ENCODE data around the gene LBHD1.
"Not testable (repeated sequence)": the region's sequence is repeated elsewhere in the genome, so short reads cannot be mapped to it uniquely, and the experiment has no call there.

LBHD1 gene

DNA sequence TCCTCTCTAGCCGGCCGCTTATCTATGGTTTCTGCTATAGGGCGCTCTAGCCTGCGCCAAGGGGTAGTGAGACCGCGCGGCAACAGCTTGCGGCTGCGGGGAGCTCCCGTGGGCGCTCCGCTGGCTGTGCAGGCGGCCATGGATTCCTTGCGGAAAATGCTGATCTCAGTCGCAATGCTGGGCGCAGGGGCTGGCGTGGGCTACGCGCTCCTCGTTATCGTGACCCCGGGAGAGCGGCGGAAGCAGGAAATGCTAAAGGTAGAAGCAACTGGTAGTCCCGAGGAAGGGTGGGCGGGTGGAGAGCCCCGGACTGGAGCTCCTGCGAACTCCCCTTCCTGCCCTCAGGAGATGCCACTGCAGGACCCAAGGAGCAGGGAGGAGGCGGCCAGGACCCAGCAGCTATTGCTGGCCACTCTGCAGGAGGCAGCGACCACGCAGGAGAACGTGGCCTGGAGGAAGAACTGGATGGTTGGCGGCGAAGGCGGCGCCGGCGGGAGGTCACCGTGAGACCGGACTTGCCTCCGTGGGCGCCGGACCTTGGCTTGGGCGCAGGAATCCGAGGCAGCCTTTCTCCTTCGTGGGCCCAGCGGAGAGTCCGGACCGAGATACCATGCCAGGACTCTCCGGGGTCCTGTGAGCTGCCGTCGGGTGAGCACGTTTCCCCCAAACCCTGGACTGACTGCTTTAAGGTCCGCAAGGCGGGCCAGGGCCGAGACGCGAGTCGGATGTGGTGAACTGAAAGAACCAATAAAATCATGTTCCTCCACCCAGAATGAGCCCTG, at the start of gene LBHD1, which contains the start of gene UQCC3:
Gene LBHD1, minus strand, starts transcription at position 660 of the 782 bp plus-strand sequence. CDS start 2,236 bp downstream, outside the sequence.
Gene UQCC3, plus strand, starts transcription at position 66 of the 782 bp plus-strand sequence. Its CDS starts 73 bp downstream, at position 139.
- peak; percentile 82 for DNase-seq

- no peak for DNase-seq
Observed at GRCh38 chr11:62719302-62719978, 47.4 kb upstream of the LBHD1 start.

- no peak for DNase-seq
Observed at GRCh38 chr11:62716816-62717215, 44.7 kb upstream of the LBHD1 start.

GRCh38 chr11:62716206-62716605, 44.1 kb upstream of the LBHD1 start:
- no peak for DNase-seq

DNA sequence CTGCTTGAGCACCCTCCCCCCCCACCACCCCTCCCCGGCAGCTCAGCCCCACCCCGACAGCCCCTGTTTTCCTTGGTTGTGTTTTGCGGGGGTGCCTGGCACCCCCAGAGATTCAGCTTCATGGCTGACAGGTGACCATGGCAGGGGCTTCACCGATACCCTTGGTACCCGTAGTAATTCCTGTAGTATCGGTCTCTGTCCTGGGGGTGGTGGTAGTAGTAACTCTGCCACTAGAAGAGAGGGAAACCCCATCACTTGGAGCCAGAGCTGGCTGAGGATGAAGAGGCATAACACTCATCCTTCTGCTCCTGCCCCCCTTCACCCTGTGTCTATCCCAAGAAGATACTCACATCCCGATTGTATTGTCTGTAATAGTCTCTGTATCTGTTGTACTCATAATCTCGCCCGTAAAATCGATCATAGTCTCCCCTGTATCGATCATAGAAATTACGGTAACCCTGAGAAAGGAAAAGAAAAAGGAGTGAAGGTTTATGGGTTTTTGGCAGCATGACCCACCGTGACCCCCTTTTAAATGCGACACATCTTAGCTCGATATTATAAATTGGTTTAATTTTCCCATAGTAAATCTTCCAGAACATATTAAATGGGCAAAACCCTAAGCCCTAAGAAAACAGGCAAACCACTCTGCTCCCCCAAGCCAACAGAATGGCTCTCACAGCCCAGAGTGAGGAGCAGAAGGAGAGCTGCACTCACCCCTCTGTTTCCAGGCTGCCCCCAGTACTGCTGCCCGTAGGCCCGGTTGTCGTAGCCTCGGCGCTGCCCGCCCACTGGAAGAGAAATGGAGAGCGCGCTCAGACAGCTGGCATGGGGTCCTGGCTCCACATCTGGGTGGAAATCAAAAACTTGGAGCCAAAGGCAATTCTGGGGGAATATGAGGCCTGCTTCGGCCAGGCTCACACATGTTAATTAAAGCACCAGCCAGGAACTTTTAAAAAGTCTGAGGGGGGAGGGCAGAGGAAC, 43.4 kb upstream of the LBHD1 start:
- DNase-seq = no peak

GRCh38 chr11:62713343-62713742, 41.3 kb upstream of the LBHD1 start:
- DNase-seq = no peak

GRCh38 chr11:62712861-62713260, 40.8 kb upstream of the LBHD1 start:
- no peak for DNase-seq

GRCh38 chr11:62712276-62712812, 40.3 kb upstream of the LBHD1 start:
- no peak for DNase-seq

DNA sequence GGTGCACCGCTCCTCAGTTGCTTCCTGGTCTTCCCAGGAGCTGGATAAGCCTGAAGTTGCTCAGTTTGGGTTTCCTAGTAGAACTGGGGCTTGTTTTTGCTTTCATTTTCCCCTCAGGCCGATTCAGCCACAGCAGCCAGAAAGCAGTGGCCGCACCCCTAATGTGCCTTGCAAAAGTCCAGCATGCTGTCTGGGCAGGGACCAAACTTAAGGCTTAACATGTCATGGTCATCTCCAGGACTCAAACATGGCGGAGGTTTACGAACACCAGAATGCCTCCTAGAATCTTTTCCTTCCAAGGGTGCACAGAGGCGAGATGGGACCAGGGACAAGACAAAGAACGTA, 37.9 kb upstream of the LBHD1 start:
- DNase-seq = no peak

DNA sequence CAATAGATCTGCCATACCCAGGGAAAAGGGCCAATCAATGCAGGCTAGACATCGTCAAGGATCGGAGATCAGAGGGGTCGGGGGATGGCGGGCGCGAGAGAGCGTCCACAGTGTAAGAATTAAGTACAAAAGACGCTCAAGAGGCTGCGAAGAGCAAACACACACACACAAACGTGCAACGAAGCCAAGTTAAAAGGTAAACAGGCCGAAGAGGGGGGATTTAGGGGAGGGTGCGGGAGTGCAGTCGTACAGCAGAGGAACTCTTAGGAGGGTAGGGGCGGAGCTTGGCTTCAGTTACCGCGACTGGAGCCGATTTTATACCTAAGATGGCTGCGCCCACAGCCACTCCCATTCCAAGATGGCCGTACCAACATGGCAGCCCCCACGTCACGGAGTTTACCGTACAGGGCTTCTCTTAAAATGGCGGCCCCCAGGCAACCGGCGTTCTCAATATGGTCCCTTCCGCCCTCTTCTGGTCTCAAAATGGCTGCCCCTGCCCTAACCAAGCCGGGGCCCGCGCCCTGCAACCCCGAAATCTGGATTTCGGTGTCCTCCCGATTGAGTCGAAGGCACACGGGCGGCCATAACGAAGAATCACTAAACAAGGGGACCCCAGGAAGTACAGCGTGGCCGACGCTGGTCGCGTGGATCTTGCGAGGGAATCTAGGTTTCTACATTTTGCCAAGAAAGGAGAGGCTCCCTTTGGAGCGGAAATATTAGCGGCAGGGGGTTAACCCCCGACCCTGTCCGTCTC, 37.4 kb upstream of the LBHD1 start:
- peak; percentile 98 for DNase-seq

DNA sequence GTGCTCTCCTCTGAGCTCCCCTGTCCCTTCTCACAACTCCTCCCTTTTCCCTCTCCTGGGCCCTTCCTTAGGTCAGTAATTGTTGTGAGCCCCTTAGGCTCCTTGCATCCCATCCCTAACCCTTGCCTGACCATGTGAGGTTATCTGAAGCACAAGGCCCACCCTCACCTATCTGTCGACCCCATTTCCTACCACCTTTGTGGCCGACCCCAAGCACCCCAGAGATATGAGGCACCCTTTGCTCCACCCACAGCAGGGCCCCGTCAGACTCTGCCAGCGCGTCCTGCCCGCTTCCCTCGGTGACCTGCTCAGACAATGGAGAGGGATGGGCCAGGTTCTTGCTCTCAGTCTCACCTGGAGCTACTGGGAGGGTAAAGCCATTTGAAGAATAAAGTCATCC, 36.7 kb upstream of the LBHD1 start:
- DNase-seq = peak; percentile 63

GRCh38 chr11:62708392-62708791, 36.3 kb upstream of the LBHD1 start:
- no peak for DNase-seq

DNA sequence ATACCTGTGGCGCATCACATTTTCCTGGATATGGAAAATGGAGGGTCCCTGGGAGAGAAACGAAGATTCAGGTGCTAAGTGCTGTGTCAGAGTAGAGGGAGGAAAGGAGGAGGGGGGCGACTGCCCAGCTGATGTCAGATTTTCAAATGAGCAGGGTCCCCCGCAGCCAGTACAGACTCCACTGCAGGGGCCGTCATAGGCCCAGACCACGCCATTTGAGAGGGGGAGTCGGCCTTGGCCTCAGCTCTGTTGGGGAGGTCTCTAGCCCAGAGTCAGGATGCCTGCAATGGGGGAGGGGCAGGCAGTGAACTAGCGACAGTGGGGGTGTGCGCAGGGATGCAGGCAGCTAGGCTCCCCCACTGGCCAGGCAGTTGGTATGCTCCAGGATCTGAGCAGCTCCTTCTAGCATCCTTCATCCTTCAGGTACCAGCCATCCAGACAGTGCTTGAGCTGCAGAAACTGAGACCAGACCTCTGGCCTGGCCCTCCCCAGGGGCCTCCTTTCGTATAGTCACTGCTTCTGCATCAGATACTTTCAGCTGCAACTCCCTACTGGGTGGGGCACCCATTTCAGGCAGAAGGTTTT, 35.3 kb upstream of the LBHD1 start, which contains the start of the genes BSCL2 and GNG3:
Gene BSCL2, minus strand, starts transcription at position 148 of the 585 bp plus-strand sequence. CDS start 229 bp downstream, outside the sequence.
Gene GNG3, plus strand, starts transcription at position 400 of the 585 bp plus-strand sequence. CDS start 620 bp downstream, outside the sequence.
- no peak for DNase-seq

DNA sequence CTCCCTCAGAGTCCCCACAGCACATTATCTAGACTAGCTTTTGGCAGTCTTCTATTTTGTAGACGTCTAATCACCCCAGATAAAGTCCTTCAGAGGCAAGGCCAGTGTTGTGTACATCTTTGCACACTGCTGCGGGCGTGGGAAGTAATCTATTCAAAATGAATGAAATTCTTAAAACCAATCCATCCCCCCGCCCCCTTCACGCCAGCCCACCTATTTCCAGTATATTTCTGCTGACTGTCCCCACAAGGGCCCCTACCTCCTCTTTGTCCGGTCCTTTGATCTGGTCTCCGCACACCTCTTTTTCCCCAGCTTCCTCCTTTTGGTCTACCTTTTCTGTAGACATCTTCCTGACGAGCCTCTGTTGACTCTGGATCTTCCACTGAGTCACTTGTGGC, 34.8 kb upstream of the LBHD1 start:
- DNase-seq = no peak

DNA sequence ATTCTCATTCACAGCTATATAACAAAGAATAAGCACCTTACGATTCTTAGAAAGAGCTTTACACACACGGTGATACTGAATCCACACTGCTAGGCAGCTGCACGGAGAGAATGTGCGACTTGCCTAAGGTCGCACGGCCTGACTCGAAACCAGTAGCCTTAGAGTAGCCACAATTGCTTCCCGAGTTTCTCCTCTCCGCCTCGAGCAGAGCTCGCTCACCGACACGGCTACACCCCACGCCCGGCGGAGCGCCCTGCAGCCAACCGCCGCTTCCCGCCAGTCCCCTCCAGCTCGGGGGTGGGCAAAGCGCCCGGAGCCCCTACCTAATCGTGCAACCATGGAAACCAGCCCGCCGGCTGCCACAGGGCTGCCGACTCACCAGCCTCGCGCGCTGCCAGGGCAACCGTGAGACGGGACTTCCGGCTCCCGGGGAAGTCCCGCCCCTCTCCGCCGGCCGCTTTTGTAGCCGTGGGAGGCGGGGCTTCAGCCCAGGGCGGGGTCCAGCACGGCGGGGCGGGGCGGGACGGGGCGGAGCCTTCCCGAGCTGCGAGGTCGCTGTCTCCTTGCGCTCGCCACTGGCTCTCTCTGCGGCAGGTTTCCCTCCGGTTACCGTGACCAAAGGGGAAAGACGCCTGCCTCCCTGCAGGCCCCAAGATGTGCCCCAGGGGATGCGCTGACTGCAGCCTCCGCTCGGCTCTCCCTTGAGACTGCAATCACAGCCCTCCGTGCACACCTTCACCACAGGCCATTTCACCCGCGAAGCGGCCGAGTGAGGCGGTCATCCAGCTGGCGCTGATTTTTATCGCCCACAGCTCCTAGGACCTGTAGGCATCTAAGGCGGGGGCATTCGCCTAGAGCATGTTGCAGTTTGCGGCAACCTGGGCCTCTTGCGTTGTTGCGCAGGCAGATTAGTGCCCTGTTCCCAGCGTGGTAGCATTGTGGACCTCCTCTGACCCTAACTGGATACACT, 34.1 kb upstream of the LBHD1 start:
- peak; percentile 95 for DNase-seq

DNA sequence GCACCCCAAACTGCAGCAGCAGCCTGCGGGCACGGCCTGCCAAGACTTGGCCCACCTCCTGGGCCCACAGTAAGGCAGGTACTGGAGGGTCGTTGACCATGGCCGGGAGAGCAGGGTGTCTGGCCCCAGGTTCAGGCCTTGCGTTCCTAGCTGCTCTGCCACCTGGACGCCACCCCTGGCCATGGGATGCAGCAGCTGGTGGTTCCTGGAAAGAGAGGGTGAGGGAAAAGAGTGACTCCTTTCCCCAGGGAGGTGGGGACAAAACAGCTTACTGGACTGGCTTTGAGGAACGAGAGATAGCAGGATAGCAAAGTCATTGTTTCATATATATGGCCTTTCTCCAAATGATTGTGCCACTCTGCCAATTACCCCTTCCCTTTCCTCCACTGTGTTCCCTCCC, 33.3 kb upstream of the LBHD1 start:
- no peak for DNase-seq

GRCh38 chr11:62703921-62704320, 31.9 kb upstream of the LBHD1 start:
- DNase-seq = not testable (repeated sequence)

DNA sequence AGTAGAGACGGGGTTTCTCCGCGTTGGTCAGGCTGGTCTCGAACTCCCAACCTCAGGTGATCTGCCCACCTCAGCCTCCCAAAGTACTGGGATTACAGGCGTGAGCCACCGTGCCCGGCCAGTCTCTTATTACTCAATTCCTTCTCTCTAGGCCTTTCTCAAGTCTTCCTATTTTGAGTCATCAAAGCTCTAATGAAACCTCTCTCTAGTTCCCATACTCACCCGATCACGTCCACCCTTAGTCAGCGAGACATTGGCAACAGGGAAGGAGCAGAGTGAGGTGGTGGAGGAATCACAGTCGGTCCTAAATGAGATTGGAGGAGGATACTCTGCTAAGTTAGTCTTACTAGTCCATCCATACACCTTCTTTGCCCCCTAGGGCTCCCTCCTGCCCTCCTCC, 30.2 kb upstream of the LBHD1 start:
- DNase-seq = no peak

- peak; percentile 81 for DNase-seq
Observed at GRCh38 chr11:62694455-62695167, 22.5 kb upstream of the LBHD1 start.

Data from activated CD4-positive, alpha-beta T cell treated with anti-CD3 and anti-CD28 coated beads for 48 hours (primary cell).